ELR (cell line): ENCODE data around the gene PHF1.

Source experiments
- DNase-seq: peaks from one replicate; pipeline ENCODE4 v3.0.0-alpha.2; 2015; ENCODE audit warnings: low read depth

PHF1 gene

DNA sequence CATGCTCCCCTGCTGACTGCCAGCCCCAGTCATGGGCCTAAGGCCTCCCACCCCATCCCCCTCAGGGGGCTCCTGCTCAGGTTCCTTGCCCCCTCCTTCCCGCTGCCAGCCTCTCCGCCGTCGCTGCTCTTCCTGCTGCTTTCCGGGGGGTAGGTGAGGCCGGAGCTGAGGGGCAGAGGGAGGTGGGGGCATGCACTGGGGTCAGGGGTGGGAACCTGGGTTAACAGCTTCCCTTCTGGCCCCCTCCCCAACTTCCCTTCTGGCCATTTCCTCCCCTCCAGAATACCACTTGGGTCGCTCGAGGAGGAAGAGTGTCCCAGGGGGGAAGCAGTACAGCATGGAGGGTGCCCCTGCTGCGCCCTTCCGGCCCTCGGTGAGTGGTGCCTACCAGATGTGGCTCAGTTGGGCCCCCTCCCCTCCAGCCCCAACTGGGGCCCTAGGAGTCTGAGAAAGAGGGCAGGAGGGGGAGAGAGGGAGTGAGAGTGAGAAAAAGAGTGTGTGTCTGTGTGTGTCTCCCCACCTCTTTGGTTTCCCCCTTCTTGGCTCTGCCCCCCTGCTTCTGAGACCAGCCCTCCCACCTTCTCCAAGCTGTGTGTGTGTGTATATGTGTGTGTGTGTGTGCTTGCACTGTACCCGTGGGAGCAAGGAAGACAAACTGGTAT lies 21.2 kb downstream of the PHF1 start:
- DNase-seq = no peak

DNA sequence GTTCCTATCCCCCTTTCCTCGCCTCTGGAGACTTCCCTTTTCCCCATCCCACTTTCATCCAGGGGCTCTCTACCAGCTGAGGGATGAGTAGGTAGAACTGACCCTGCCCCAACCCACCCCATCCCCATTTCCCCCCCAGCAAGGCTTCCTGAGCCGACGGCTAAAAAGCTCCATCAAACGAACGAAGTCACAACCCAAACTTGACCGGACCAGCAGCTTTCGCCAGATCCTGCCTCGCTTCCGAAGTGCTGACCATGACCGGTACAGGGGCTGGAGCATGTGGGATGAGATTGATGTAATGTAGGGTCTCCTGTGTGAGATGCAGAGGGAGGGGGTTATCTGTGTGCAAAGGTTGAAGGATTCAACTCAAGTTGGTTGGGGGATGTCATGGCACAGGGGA lies 21.7 kb downstream of the PHF1 start:
- DNase-seq = no peak

DNA sequence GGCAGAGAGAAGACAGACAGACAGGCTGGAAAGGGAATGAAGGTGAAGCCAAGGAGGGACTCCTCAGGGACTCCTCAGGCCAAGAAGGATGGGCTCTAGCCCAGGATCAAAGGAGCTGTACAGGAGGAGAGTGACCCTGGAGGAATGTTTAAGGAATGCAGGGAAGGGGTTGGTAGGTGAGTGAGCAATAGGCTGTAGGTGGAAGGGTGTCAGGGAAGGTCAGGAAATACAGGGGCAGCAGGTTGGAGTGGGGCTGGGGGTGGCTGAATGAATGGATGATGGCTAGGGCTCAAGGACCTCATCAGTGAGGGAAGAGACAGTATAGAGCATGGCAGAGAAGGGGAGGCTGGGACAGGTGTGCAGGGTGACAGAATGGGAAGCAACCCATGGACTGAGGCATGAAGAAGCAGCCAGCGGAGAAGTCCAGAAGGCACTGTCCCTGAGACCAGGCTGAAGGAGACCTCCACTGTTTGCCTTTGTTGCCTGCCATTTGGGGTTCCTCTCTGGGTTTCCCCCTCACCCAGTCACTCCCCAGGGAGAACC lies 22.3 kb downstream of the PHF1 start:
- no peak for DNase-seq

DNA sequence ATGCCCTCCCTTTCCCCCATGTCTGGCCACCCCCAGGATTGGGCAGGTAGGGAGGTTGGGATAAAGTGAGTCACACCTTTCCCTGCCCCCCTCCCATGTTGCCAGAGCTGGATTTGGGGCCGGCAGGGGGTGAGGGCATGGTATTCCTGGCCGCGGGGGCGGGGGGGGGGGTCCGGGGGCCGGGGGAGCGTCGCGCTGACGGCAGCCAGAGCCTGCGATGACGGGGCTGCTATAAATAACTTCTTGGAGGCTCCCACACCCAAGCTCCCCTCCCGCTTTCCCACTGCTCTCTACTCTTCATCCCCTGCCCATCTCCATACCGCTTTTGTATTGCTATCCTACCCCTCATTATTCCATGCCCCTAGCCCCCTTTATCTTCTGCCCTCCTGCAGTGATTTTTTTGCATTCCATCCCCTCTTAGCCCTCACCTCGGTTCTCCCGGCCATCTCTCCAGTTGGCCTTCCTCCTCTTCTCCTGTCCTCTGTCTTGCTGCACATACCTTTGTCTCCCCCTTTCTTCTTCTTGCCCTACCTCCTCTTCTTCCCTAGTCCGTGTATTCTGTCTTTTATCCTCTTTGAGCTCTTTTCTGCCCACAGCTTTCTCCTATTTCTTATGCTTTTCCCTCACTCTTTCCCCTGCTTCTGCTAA lies 22.9 kb downstream of the PHF1 start:
- DNase-seq = no peak

DNA sequence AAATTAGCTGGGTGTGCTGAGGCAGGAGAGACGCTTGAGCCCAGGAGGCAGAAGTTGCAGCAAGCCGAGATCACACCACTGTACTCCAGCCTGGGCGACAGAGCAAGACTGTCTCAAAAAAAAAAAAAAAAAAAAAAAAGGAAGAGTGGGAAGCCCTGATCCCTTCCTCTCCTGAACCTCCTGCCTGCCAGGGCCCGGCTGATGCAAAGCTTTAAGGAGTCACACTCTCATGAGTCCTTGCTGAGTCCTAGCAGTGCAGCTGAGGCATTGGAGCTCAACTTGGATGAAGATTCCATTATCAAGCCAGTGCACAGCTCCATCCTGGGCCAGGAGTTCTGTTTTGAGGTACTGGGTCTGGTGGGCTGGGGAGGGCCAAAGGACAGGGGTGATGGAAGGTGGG lies 24.1 kb downstream of the PHF1 start:
- DNase-seq = no peak

- no peak for DNase-seq
These were observed 26.9 kb downstream of the PHF1 start for GRCh38 chr6:33437666-33438065.

- no peak for DNase-seq
These were observed 28.3 kb downstream of the PHF1 start for GRCh38 chr6:33438978-33439594.

GRCh38 chr6:33439956-33440648 lies 29.3 kb downstream of the PHF1 start:
- DNase-seq = peak; percentile 62

GRCh38 chr6:33440649-33441309 lies 30.0 kb downstream of the PHF1 start:
- no peak for DNase-seq

GRCh38 chr6:33441457-33441856 lies 30.6 kb downstream of the PHF1 start:
- no peak for DNase-seq

DNA sequence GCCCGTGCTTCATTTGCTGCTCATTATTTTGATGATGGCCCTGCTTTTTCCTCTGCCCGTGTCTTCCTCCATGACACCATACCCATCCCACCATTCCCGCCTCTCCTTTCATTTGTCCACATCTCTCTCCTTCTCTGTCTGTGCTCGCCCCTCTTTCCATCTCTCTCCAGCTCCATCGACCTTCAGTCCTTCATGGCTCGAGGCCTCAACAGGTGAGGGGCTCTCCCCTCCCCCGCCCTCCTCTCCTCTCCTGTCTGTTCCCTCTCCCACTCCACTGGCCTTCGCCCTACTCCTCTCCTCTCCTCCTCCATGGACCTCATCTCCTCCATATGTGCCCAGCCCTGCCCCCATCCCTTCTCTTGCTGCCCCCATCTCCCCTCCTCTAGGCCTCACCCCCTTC lies 31.5 kb downstream of the PHF1 start:
- no peak for DNase-seq

DNA sequence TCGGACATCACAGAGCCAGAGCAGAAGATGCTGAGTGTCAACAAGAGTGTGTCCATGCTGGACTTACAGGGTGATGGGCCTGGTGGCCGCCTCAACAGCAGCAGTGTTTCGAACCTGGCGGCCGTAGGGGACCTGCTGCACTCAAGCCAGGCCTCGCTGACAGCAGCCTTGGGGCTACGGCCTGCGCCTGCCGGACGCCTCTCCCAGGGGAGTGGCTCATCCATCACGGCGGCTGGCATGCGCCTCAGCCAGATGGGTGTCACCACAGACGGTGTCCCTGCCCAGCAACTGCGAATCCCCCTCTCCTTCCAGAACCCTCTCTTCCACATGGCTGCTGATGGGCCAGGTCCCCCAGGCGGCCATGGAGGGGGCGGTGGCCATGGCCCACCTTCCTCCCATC lies 32.2 kb downstream of the PHF1 start:
- no peak for DNase-seq

DNA sequence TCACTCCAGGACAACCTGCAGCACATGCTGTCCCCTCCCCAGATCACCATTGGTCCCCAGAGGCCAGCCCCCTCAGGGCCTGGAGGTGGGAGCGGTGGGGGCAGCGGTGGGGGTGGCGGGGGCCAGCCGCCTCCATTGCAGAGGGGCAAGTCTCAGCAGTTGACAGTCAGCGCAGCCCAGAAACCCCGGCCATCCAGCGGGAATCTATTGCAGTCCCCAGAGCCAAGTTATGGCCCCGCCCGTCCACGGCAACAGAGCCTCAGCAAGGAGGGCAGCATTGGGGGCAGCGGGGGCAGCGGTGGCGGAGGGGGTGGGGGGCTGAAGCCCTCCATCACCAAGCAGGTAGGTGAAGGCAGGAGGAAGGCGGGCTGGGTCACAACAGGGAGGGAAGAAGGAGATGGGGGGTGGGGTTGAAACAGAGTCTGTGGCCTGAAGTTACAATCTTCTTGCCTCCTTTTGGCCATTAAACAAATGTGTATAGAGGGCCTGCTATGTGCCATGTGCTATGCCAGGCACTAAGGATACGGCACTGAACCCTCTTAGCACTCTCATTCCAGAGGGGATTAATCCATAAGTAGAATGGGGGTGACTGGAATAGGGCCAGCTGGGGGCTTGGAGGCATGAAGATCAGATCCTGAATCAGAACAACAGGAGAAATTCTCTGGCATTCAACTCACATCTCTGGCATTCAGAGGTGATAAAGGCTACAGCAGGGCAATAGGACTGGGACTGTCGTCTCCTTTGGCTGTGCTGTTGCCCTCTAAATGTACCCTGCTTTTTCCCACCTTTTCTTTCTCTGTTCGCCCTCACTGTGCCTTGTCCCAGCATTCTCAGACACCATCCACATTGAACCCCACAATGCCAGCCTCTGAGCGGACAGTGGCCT lies 33.0 kb downstream of the PHF1 start:
- no peak for DNase-seq

DNA sequence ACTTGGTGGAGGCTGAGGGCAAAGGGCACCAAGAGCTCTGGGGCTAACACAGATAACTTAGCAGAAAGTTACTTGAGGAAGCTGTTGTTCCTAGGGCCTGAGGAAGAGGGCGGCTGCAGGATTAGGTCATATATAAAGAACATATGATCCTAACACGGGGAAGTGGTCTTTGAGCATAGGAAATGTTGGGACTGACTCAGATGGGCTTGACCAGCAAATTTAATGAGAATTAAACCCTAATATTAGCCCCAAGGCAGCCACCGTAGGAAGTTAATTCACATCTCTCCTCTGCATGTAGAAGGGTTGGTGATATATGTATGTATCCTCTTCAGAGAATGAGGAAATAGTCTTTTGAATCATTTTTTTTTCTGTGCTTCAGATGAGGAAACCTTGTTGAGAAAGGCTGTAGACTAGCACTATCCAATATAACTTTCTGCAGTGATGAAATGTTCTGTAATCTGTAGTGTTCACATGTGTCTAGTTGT lies 34.3 kb downstream of the PHF1 start:
- no peak for DNase-seq

DNA sequence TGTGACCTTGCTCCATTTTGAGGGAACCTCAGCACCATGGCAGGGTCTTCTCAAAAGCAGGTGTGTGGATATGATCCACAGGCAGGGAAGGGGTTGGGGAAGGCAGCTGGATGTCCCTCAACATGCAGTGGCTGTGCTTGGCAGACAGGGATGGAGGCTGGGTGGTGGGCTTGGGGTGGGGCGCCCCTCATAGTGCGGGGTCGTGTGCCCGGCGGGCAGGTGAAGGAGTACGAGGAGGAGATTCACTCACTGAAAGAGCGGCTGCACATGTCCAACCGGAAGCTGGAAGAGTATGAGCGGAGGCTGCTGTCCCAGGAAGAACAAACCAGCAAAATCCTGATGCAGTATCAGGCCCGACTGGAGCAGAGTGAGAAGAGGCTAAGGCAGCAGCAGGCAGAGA lies 35.5 kb downstream of the PHF1 start:
- DNase-seq = no peak

- no peak for DNase-seq
These were observed 39.6 kb downstream of the PHF1 start for GRCh38 chr6:33450434-33450833.

DNA sequence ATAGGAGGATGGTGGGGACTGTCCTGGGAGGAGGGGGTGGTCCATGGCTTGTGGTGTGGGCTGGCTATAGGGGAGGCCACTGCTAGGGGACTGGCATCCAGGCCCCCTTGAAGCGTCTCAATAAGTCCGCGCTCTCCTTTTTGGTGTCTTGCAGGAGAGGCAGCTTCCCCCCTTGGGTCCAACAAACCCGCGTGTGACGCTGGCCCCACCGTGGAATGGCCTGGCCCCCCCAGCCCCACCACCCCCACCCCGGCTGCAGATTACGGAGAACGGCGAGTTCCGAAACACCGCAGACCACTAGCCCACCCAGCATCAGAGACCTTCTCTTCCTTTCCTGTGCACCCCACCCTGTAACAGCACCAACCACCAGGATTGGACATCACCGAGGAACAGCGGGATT lies 40.8 kb downstream of the PHF1 start:
- DNase-seq = no peak

DNA sequence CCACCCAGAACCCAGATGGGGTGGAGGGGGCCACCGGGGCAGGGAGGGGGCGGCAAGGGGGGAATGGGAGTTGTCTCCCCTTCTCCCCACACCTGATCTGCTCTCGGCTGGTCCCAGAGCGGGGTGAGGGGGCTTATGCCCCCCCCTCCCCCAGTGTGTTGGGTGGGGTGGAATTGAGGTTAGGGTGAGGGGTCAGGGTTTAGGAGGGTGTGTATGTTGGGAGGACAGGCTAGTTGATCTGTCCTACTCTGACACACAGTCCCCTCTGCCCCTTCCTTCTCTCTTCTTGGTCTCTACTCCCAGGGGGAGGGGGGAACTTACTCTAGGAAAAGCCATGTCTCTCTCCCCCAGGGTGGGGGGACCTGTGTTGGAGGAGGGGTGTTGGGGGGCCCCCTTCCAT lies 41.7 kb downstream of the PHF1 start:
- DNase-seq = no peak

- peak; percentile 30 for DNase-seq
These were observed 42.7 kb downstream of the PHF1 start for GRCh38 chr6:33453393-33454008.
